ENCODE measurements around the gene ZNHIT1.

DNA sequence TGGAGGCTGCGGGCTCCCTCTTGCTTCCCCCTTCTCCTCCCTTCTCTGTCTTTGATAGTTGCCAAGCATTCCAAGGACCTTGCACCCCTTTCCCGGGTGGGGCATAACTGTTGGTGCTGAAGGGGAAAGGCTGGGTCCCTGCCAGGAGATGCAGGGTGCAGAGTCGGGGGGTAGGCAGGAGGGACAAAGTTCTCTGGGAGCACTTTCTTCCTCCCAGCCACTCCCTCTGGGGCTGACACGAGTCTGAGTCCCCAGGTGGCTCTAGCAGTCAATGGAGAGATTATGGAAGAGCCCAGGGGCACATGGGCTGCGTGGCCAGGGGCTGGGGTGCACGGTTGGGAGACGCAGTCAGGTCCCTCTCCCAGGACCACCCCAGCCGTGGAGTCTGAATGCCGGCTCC, 17.6 kb downstream of the ZNHIT1 start:
- TF ChIP-seq, protein P1, sequence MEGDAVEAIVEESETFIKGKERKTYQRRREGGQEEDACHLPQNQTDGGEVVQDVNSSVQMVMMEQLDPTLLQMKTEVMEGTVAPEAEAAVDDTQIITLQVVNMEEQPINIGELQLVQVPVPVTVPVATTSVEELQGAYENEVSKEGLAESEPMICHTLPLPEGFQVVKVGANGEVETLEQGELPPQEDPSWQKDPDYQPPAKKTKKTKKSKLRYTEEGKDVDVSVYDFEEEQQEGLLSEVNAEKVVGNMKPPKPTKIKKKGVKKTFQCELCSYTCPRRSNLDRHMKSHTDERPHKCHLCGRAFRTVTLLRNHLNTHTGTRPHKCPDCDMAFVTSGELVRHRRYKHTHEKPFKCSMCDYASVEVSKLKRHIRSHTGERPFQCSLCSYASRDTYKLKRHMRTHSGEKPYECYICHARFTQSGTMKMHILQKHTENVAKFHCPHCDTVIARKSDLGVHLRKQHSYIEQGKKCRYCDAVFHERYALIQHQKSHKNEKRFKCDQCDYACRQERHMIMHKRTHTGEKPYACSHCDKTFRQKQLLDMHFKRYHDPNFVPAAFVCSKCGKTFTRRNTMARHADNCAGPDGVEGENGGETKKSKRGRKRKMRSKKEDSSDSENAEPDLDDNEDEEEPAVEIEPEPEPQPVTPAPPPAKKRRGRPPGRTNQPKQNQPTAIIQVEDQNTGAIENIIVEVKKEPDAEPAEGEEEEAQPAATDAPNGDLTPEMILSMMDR (IDR thresholded peaks at IDR 0.05) = no peak
- no peak for TF ChIP-seq POLR2AphosphoS5 (IDR thresholded peaks at IDR 0.05)
- TF ChIP-seq POLR2A (IDR thresholded peaks at IDR 0.05) = no peak
- TF ChIP-seq EP300 (IDR thresholded peaks at IDR 0.05) = no peak
